Psoas muscle (tissue), 8 donors: ENCODE measurements around the gene ACD. TPM values are rescaled to one million over a fixed set of nuclear protein-coding genes. Genes with fewer than 3 reads are reported as not detected.

ENCODE experiments used
- ATAC-seq, 4 donors: fragments of 200-7000 bp; cut with Tn5 transposase; one replicate each; pipeline ENCODE4 v1.9.1; 2020; ENCODE audit warnings: moderate library complexity in 3 of 4, mild to moderate bottlenecking in 2 of 4
- DNase-seq, 2 donors: peaks; one replicate each; pipeline ENCODE4 v3.0.0-alpha.2; 2020
- H3K27ac ChIP-seq: fragments of 200-600 bp; one replicate; pipeline ENCODE4 v1.8.0; 2022
- H3K27me3 ChIP-seq, 3 donors: fragments of 200-600 bp in 1 of 3; one replicate each; pipeline versions ENCODE4 v1.6.1 to v1.8.0; 2013 to 2022; ENCODE audit warnings: low read length in 2 of 3, mild to moderate bottlenecking in 2 of 3, moderate library complexity in 1 of 3; ENCODE audit not compliant: insufficient read depth in 3 of 3
- H3K36me3 ChIP-seq, 2 donors: fragments of 200-600 bp in 1 of 2; one replicate each; pipeline versions ENCODE4 v1.6.1 to v1.8.0; 2013 to 2022; ENCODE audit warnings: low read depth in 1 of 2, mild to moderate bottlenecking in 1 of 2, moderate library complexity in 1 of 2; ENCODE audit not compliant: insufficient read depth in 1 of 2
- H3K4me1 ChIP-seq: fragments of 200-600 bp; one replicate; pipeline ENCODE4 v1.8.0; 2022
- H3K4me3 ChIP-seq: fragments of 200-600 bp; one replicate; pipeline ENCODE4 v1.8.0; 2022; ENCODE audit warnings: mild to moderate bottlenecking
- H3K9me3 ChIP-seq: fragments of 200-600 bp; one replicate; pipeline ENCODE4 v1.8.0; 2022
- CTCF ChIP-seq: fragments of 200-600 bp; IDR thresholded peaks from one replicate; pipeline ENCODE4 v1.8.0; 2022; ENCODE audit warnings: antibody characterized with exemption
- WGBS, 3 donors: extraction: QIAGEN DNeasy Blood & Tissue Kit; methylation state at CpG; one replicate each; pipeline versions ENCODE4 v1.1.6 to v1.1.7; 2013; 5-methylcytosine and 5-hydroxymethylcytosine counted together
- intact Hi-C, 2 donors: fragments of 100-400 bp; cut with DNase I; formaldehyde crosslinking; loops; one replicate each; pipeline versions ENCODE4 v1.11.0 to v1.14.2; 2022
- polyA plus RNA-seq, 3 donors: library from polyadenylated mRNA; stranded (reverse); fragments of 200-250 nt; gene quantifications; one replicate each; pipeline ENCODE4 v1.2.3, GENCODE V29; 2013
- total RNA-seq, 4 donors: library from RNA; stranded (reverse); fragmentation: NEBNext Ultra II Directional in 2 of 4; extraction: Animal tissue kit (Norgen Biotek cat#: 25700) in 2 of 4; gene quantifications; one replicate each; pipeline versions ENCODE4 v1.2.1 to v1.2.4, GENCODE V29; 2021 to 2023
- donor health status: healthy with polysubstance abuse.
- donor health status: DM: no; HTN: no; CAD: no; lungs with moderate emphysema.
- donor health status: Bipolar disorder and iron deficiency.
- donor health status: healthy.
- donor health status: DM: yes; HTN: yes; CAD: no.
- donor health status: DM: no; HTN: no; CAD: no.
- donor health status: DM: no; HTN: no; CAD: no.
- donor health status: DM: yes; HTN: yes; CAD: no.

The ACD gene
- total and polyA plus RNA-seq, 7 donors = 4.9 to 16.7 (median 8.9) TPM

- intact Hi-C loops = loop anchor here in 1 of 2 donors (2.0 kb wide), 1 partner anchor 20 kb away; no protein-coding TSS in a partner anchor
- 84 to 89% (median 86%) methylated on average over 8 of the region's 8 CpGs for WGBS, 3 donors
- peaks cover 14 to 74% of the 10 kb centered on the region in 2 donors for H3K36me3 ChIP-seq
Observed at GRCh38 chr16:67636713-67637112, 23.3 kb downstream of the ACD start.

GRCh38 chr16:67632415-67633172 lies 27.5 kb downstream of the ACD start:
- no peak for DNase-seq

More at GRCh38 chr16:67636713-67637112, 23.3 kb downstream of the ACD start:
- no peak for TF ChIP-seq CTCF
- no peak for DNase-seq
- peaks cover 14% of the 10 kb centered on the region for H3K4me1 ChIP-seq
- H3K4me3 ChIP-seq = no peak overlapping the region
- H3K9me3 ChIP-seq = no peaks in the 10 kb centered on the region
- no peaks in the 10 kb centered on the region for H3K27me3 ChIP-seq
- ATAC-seq = no peak
- H3K27ac ChIP-seq = no peak overlapping the region

GRCh38 chr16:67628216-67628615 lies 31.8 kb downstream of the ACD start:
- no peaks in the 10 kb centered on the region for H3K9me3 ChIP-seq
- H3K36me3 ChIP-seq = peaks cover 11 to 96% of the 10 kb centered on the region in 2 donors

More at GRCh38 chr16:67632415-67633172, 27.5 kb downstream of the ACD start:
- Histone ChIP-seq H3K9me3 (no peaks in the 10 kb centered on the region), H3K4me1 (no peaks in the 10 kb centered on the region), H3K27me3 (no peaks in the 10 kb centered on the region), H3K36me3 (peaks cover 11 to 95% of the 10 kb centered on the region in 2 donors), H3K4me3 (no peak overlapping the region), H3K27ac (no peak overlapping the region)
- ATAC-seq = no peak
- no peak for TF ChIP-seq CTCF
- WGBS, 3 donors = 59 to 63% (median 61%) methylated on average over 7 of the region's 7 CpGs
- intact Hi-C loops = no loop called here

GRCh38 chr16:67613808-67614207 lies 46.3 kb downstream of the ACD start:
- WGBS, 3 donors = 87 to 92% (median 91%) methylated on average over 10 of the region's 10 CpGs
- DNase-seq (no peak), ATAC-seq (no peak)
- TF ChIP-seq CTCF = no peak
- H3K27ac ChIP-seq = no peak overlapping the region
- no peak overlapping the region for H3K4me3 ChIP-seq
- H3K27me3 ChIP-seq = no peaks in the 10 kb centered on the region
- intact Hi-C loops = no loop called here
- no peaks in the 10 kb centered on the region for H3K9me3 ChIP-seq
- peaks cover 8 to 82% of the 10 kb centered on the region in 2 donors for H3K36me3 ChIP-seq
- no peaks in the 10 kb centered on the region for H3K4me1 ChIP-seq

More at GRCh38 chr16:67628216-67628615, 31.8 kb downstream of the ACD start:
- ATAC-seq (no peak), DNase-seq (no peak)
- Histone ChIP-seq H3K4me3 (no peak overlapping the region), H3K27me3 (no peaks in the 10 kb centered on the region), H3K27ac (no peak overlapping the region), H3K4me1 (no peaks in the 10 kb centered on the region)
- intact Hi-C loops = no loop called here
- 95 to 96% (median 95%) methylated on average over 14 of the region's 14 CpGs for WGBS, 3 donors
- TF ChIP-seq CTCF = no peak
